ENCODE results near the gene TCP11.

TCP11 gene

DNA sequence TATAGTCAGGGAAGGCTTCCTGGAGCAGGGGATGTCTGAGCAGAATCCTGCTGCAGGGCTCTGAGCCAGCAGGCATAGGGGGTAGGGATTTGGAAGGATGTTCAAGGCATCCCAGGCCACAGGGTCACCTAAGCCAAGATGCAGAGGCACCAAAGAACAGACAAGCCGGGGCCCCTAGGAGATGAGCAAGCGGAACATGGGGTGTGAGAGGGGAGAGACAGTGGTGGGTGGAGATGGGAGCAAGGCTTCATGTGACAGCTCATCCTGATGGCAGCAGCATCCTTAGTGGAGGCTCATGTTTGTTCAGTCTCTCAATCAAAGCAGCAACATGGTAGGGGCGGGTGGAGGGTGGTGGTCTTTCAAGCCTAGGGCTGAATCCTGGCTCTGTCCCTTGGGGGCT is 29.8 kb upstream of the TCP11 start:
- no peak for DNase-seq

- DNase-seq, result no peak
Observed at GRCh38 chr6:35170166-35170565, 29.0 kb upstream of the TCP11 start.

DNA sequence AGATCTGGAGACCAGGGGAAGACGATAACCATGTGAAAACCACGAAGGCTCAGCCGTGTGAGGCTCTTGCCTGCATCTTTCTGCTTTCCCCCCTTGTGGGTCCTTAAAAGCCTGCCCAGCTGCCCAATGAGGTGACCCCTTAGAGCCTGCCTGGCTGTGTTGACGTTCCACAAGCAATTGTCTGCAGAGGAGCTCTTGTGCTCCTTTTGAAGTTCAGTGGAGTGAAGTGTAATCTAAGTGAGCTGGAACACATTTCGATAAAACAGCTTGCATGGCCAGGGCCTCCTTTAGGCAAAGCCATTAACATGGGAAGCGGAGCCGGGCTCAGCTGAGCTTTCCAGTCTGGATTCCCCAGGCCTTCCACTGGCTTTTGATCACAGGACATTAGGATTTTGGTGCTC is 27.3 kb upstream of the TCP11 start:
- no peak for DNase-seq

- no peak for DNase-seq
Observed at GRCh38 chr6:35167505-35167904, 26.4 kb upstream of the TCP11 start.

DNA sequence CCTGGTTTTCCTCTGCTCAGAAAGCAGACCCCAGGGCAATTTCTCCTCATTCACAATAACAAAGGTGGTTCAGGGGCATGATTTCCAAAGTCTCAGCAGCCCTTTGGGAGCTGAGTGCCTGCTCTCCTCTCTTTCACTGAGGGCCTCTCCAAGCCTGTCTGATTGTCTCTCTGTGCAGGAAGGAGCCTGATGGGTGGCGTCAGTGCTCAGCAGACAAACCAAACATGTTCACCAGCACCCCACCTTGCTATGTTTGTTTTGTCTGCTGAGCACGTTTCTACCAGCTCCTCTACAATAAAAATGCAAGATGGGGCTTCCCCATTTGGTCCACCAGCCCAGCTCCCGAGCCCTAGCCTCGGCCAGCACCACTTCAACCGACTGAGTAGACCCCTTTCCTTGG is 25.4 kb upstream of the TCP11 start:
- no peak for DNase-seq

DNA sequence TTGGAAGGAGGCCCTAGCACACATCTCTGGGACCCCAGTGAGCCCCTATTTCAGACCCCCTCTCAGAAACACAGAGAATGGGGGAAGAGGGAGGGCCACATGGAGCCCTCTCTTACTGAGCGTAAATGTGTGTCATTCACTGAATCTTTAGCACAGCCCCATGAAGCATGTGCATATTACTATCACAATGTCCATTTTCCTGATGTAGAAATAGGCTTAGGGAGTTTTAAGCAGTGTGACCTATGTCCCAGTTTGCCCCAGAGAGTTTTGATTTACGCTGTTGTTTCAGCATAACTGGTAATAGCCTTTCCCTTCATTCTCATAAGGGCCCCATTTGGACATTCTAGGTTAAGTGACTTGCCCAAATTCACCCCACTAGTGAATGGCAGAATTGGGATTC is 25.0 kb upstream of the TCP11 start:
- DNase-seq, result no peak

- no peak for DNase-seq
Observed at GRCh38 chr6:35165630-35166071, 24.5 kb upstream of the TCP11 start.

- DNase-seq, result no peak
Observed at GRCh38 chr6:35164868-35165267, 23.7 kb upstream of the TCP11 start.

DNA sequence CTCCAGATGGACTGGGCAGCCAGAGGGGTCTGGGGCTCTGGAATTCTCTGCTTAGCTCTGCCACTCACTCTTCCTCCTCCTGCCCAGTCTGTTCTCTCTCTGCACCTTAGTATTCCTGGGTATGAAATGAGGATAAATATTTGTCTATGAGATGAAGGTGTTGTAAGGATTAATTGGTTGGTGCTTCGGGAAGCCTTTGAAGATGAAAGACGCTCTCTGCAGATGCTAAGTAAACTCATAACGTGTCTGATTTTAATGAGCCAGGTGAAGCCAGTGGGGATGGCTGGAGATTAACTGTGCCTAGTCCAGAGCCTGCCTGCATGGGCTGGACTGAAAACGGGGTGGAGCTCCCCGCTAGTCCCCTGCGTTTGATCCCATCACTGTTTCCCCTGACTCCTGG is 23.1 kb upstream of the TCP11 start:
- no peak for DNase-seq

DNA sequence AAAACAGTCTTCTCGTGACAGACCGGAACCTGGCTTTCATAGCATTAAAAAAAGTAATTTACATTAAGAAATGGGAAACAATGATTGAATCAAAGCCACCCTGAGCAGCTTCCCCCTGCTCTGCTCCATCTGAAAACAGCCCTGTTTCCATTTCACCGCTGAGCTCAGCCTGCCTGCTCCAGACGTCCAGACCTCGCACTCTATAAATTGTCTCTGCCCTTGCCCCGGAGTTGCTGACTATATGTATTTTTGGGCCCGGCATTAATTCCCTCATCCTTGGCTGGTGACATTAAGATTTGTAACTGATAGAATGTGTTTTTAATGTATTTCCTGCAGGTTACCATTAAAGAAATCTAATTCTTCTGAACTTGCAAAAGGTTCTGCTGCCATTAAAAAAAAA is 22.7 kb upstream of the TCP11 start:
- no peak for DNase-seq

- no peak for DNase-seq
Observed at GRCh38 chr6:35161776-35162607, 20.9 kb upstream of the TCP11 start.

- no peak for DNase-seq
Observed at GRCh38 chr6:35161266-35161665, 20.1 kb upstream of the TCP11 start.

- no peak for DNase-seq
Observed at GRCh38 chr6:35160642-35161041, 19.5 kb upstream of the TCP11 start.

DNA sequence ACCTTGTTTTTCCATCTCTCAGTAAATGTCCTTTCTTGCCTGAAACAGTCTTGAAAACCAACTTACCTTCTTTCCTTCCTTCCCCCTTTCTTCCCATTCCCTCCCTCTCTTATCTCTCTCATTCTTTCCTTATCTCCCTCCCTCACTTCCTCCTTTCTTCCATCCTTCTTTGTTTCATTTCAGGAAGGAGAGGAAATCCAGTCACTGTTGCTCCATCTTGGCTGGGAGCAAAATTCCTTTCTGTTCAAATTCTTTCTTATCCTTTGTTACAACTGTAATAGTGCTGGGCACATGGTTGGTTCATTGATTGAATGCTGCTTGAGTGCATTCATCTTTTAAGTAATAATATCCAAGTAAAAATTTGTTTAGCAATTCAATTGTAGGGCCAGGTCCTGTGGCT is 17.4 kb upstream of the TCP11 start:
- no peak for DNase-seq

- no peak for DNase-seq
Observed at GRCh38 chr6:35154947-35155346, 13.8 kb upstream of the TCP11 start.

GRCh38 chr6:35154262-35154661 is 13.1 kb upstream of the TCP11 start:
- no peak for DNase-seq

DNA sequence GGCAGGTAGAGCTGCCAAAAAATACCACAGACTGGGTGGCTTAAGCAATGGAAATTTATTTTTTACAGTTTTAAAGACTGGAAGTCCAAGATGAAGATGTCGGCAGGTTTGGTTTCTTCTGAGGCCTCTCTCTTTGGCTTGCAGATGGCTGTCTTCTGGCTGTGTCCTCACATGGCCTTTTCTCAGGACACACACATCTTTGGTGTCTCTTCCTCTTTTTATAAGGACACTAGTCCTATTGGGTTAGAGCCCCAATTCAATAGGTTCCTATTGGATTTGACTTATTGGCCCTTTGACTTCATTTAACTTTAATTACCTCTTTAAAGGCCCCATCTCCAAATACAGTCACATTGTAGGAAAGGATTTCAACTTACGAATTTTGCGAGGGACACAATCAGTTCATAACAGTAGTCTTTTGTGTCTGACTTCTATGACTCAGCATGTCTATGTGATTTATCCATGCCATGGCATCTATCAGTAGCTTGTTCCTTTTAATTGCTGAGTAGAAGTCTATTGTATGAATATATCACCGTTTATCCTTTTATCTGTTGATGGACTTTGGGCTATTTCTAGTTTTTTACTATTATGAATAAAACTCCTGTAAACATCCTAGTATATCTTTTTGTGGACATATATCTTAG is 11.0 kb upstream of the TCP11 start:
- no peak for DNase-seq

- DNase-seq, result no peak
Observed at GRCh38 chr6:35151466-35151865, 10.3 kb upstream of the TCP11 start.

DNA sequence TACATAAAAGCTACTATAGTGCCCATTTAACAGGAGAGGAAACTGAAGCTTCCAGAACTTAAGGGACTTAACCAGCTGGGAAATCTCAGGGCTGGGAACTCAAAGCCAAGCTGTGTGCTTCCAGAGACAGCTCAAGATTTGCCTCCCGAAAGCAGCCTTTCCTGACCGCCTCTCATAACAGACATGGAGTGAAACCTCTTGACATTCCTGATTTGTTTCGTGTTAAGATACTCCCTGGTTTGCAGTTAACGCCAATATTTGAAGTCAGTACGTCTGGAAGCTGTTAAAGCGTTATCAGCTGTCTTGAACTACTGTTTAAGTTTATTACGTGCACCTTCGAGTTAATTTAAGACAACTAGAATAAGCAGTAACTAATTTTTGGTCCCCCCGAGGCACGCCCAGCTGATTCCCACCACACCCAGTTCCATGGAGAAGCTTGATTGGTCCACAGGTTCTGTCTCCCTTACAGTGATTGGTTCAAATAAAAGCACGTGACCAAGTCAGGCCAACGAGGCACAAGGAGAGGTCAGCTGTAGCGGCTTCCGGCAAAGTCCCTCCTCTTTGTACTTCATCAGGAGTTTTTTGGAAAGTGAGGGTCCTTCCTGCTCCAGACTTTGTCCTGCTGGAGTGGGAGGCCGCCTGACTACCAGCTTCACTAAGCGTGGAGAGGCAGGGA is 8.9 kb upstream of the TCP11 start:
- no peak for DNase-seq

DNA sequence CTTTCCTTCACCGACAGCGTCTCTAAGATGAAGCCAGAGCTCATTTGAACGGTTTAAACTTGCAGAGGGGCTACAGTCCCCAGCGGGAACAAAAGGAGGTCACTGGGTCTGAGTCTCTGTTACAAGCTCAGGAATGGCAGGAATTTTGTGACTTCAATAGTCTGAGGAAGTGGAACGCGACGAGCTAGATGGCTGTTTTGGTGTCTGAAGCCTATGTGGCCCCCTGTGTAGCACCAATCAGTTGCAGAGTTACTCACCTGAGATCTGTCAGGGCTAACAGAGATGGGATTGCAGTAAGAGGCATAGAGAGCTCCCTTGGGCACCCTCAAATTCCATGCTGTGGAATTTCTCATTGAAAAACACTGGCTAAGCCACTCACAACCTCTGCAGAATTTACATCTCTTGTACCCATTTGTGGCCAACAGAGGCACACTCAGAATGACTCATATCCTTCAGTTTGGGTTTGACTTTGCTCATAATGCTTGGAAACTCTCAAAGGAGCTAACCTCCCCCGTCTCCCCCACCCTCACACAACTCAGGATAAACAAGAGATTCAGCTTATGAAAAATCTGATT is 7.1 kb upstream of the TCP11 start:
- DNase-seq, result no peak

- no peak for DNase-seq
Observed at GRCh38 chr6:35147486-35147885, 6.3 kb upstream of the TCP11 start.

GRCh38 chr6:35147026-35147425 is 5.9 kb upstream of the TCP11 start:
- no peak for DNase-seq

DNA sequence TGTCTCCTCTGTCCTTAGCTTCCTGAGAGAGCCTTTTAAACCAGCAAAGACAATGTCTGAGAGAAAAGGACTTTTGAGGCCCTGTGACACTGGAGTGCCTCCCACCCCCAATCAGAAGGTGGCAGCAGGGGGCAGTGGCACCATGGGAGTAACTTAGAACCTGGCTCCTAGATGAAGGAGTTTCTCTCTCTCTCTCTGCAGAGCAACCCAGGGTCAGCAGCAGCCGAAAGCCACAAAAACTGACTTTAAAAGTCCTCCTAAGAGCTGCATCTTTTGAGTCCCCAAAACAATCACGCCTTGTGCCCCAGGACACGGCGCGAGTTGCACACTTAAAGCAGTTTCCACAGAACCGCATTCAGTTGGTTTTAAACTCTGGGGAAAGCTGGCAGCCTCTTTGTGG is 5.3 kb upstream of the TCP11 start:
- DNase-seq, result peak; percentile 59

DNA sequence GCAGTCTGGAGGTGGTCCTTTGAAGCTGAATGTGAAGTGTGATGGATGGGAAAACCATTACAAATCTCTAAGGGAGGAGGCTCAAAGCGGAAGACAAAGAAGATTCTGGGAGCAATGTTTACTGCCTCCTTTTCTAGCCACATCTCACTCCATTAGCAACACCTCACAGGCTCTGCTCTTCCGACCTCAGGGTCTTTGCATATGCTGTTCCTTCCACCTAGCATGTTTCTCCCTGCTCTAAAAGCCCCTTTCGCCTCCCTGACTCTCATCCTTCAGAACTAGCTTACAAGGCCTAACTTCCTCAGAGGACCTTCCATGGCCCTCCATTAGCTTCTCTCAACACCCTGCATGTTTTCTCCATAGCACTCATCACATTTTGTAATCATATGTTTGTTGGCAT is 4.6 kb upstream of the TCP11 start:
- no peak for DNase-seq
